Naive thymus-derived CD8-positive, alpha-beta T cell (primary cell): Measurements from ENCODE around the gene OTOF. TPM values are rescaled to one million over a fixed set of nuclear protein-coding genes. Genes with fewer than 3 reads are reported as not detected.
A peak's percentile ranks its signal among the peaks of the same experiment; 100 is the strongest.

Experiments used
- ATAC-seq, 2 donors: fragments of 150-1000 bp; cut with Tn5 transposase in 1 of 2; sonication (Bioruptor Pico), chemical (Tn5 transposase) in 1 of 2; 1 replicate in 1 of 2; 2 replicates in 1 of 2; pipeline ENCODE4 v1.10.0; 2021; ENCODE audit warnings: mild to moderate bottlenecking in 2 of 2, moderate library complexity in 2 of 2
- POLR2A ChIA-PET: fragments of 350-600 bp; sonication (Branson Sonifier 250); formaldehyde crosslinking; loops from one replicate; lab custom pipeline; 2021; ENCODE audit warnings: antibody characterized with exemption; lab: Charles Lee
- DNase-seq, 10 donors: peaks; one replicate each; pipeline versions ENCODE4 v3.0.0 to v3.0.0-alpha.2; 2020 to 2022
- H3K27ac Mint-ChIP-seq, 10 donors: one replicate each; pipeline ENCODE4 v1.8.0; 2020 to 2022; ENCODE audit warnings: mild to moderate bottlenecking in 10 of 10, mixed read lengths in 10 of 10, moderate library complexity in 4 of 10, inconsistent platforms in 1 of 10
- H3K27me3 Mint-ChIP-seq, 5 donors: one replicate each; pipeline ENCODE4 v1.8.0; 2021 to 2022; ENCODE audit warnings: mixed read lengths in 5 of 5
- H3K36me3 Mint-ChIP-seq, 3 donors: one replicate each; pipeline ENCODE4 v1.8.0; 2020 to 2022; ENCODE audit warnings: mixed read lengths in 3 of 3, mild to moderate bottlenecking in 2 of 3, inconsistent platforms in 1 of 3
- H3K4me1 Mint-ChIP-seq, 4 donors: one replicate each; pipeline ENCODE4 v1.8.0; 2021 to 2022; ENCODE audit warnings: mixed read lengths in 4 of 4
- H3K4me3 Mint-ChIP-seq, 10 donors: one replicate each; pipeline ENCODE4 v1.8.0; 2020 to 2022; ENCODE audit warnings: mild to moderate bottlenecking in 10 of 10, mixed read lengths in 10 of 10, moderate library complexity in 6 of 10, inconsistent platforms in 1 of 10
- H3K9me3 Mint-ChIP-seq, 9 donors: one replicate each; pipeline ENCODE4 v1.8.0; 2020 to 2022; ENCODE audit warnings: mixed read lengths in 9 of 9, mild to moderate bottlenecking in 3 of 9, inconsistent platforms in 1 of 9, moderate library complexity in 1 of 9
- polyA plus RNA-seq, 3 donors: library from polyadenylated mRNA; unstranded; fragments of 300-500 nt; fragmentation: Illumina TruSeq; gene quantifications; one replicate each; pipeline ENCODE4 v1.2.3, GENCODE V29; 2021
- total RNA-seq, 8 experiments: library from RNA in 2 of 8; stranded (reverse) in 2 of 8; gene quantifications; one replicate each; pipeline ENCODE4 v1.2.3 and lab custom pipeline; 2021 to 2026

The OTOF gene
- total and polyA plus RNA-seq, 5 experiments from 2014 or later = 0.08 to 0.23 (median 0.11) TPM; not detected in 1

- H3K4me3 Mint-ChIP-seq = no peak overlapping the region
- no peaks in the 10 kb centered on the region for H3K9me3 Mint-ChIP-seq
- H3K27ac Mint-ChIP-seq = peak overlapping the region in 1 of 10 donors; percentile 66
- H3K4me1 Mint-ChIP-seq = peaks cover 0 to 15% (median 5%) of the 10 kb centered on the region in 4 donors
- POLR2A ChIA-PET = no interaction called here
- H3K27me3 Mint-ChIP-seq = no peaks in the 10 kb centered on the region
- ATAC-seq = no peak
- DNase-seq = no peak
- no peaks in the 10 kb centered on the region for H3K36me3 Mint-ChIP-seq
Observed at GRCh38 chr2:26514045-26514444, 36.1 kb upstream of the OTOF start.

GRCh38 chr2:26513261-26513660, 35.3 kb upstream of the OTOF start:
- Mint-ChIP-seq H3K4me1 (peaks cover 0 to 12% (median 2%) of the 10 kb centered on the region in 4 donors), H3K4me3 (no peak overlapping the region), H3K27ac (peak overlapping the region in 1 of 10 donors; percentile 61), H3K9me3 (no peaks in the 10 kb centered on the region), H3K36me3 (no peaks in the 10 kb centered on the region), H3K27me3 (no peaks in the 10 kb centered on the region)
- POLR2A ChIA-PET = no interaction called here
- DNase-seq (no peak), ATAC-seq (no peak)

- ATAC-seq = no peak
- H3K27me3 Mint-ChIP-seq = no peaks in the 10 kb centered on the region
- POLR2A ChIA-PET = no interaction called here
- H3K27ac Mint-ChIP-seq = no peak overlapping the region
- H3K36me3 Mint-ChIP-seq = no peaks in the 10 kb centered on the region
- DNase-seq = no peak
- H3K4me3 Mint-ChIP-seq = no peak overlapping the region
- peaks cover 0 to 12% (median 2%) of the 10 kb centered on the region in 4 donors for H3K4me1 Mint-ChIP-seq
- H3K9me3 Mint-ChIP-seq = no peaks in the 10 kb centered on the region
Observed at GRCh38 chr2:26511466-26511865, 33.5 kb upstream of the OTOF start.

- H3K9me3 Mint-ChIP-seq = no peaks in the 10 kb centered on the region
- no peak for DNase-seq
- H3K27ac Mint-ChIP-seq = no peak overlapping the region
- H3K4me3 Mint-ChIP-seq = no peak overlapping the region
- POLR2A ChIA-PET = no interaction called here
- no peaks in the 10 kb centered on the region for H3K36me3 Mint-ChIP-seq
- peaks cover 0 to 12% (median 2%) of the 10 kb centered on the region in 4 donors for H3K4me1 Mint-ChIP-seq
- ATAC-seq = no peak
- no peaks in the 10 kb centered on the region for H3K27me3 Mint-ChIP-seq
Observed at GRCh38 chr2:26510344-26510973, 32.5 kb upstream of the OTOF start.

GRCh38 chr2:26509141-26509540, 31.2 kb upstream of the OTOF start:
- Mint-ChIP-seq H3K4me3 (no peak overlapping the region), H3K9me3 (no peaks in the 10 kb centered on the region), H3K36me3 (no peaks in the 10 kb centered on the region), H3K27ac (no peak overlapping the region), H3K27me3 (no peaks in the 10 kb centered on the region), H3K4me1 (peaks cover 0 to 12% (median 2%) of the 10 kb centered on the region in 4 donors)
- DNase-seq (no peak), ATAC-seq (no peak)
- POLR2A ChIA-PET = no interaction called here

- ATAC-seq = no peak
- H3K4me1 Mint-ChIP-seq = peaks cover 3 to 22% (median 6%) of the 10 kb centered on the region in 4 donors
- DNase-seq = no peak
- peaks cover 0 to 1% (median 0%) of the 10 kb centered on the region in 5 donors for H3K27me3 Mint-ChIP-seq
- no peak overlapping the region for H3K4me3 Mint-ChIP-seq
- H3K27ac Mint-ChIP-seq = no peak overlapping the region
- POLR2A ChIA-PET = no interaction called here
- no peaks in the 10 kb centered on the region for H3K36me3 Mint-ChIP-seq
- H3K9me3 Mint-ChIP-seq = no peaks in the 10 kb centered on the region
Observed at GRCh38 chr2:26507932-26508331, 30.0 kb upstream of the OTOF start.

GRCh38 chr2:26507088-26507487, 29.2 kb upstream of the OTOF start:
- Mint-ChIP-seq H3K9me3 (no peaks in the 10 kb centered on the region), H3K27me3 (peaks cover 0 to 1% (median 0%) of the 10 kb centered on the region in 5 donors), H3K4me3 (no peak overlapping the region), H3K36me3 (no peaks in the 10 kb centered on the region), H3K4me1 (peaks cover 2 to 14% (median 6%) of the 10 kb centered on the region in 4 donors), H3K27ac (no peak overlapping the region)
- POLR2A ChIA-PET = no interaction called here
- ATAC-seq (no peak), DNase-seq (no peak)

- peaks cover 2 to 10% (median 6%) of the 10 kb centered on the region in 4 donors for H3K4me1 Mint-ChIP-seq
- DNase-seq (no peak), ATAC-seq (no peak)
- H3K36me3 Mint-ChIP-seq = no peaks in the 10 kb centered on the region
- H3K27ac Mint-ChIP-seq = no peak overlapping the region
- POLR2A ChIA-PET = no interaction called here
- no peak overlapping the region for H3K4me3 Mint-ChIP-seq
- peaks cover 0 to 3% (median 0%) of the 10 kb centered on the region in 5 donors for H3K27me3 Mint-ChIP-seq
- no peaks in the 10 kb centered on the region for H3K9me3 Mint-ChIP-seq
Observed at GRCh38 chr2:26506279-26506678, 28.4 kb upstream of the OTOF start.

GRCh38 chr2:26504002-26504401, 26.1 kb upstream of the OTOF start:
- H3K9me3 Mint-ChIP-seq = no peaks in the 10 kb centered on the region
- ATAC-seq (no peak), DNase-seq (no peak)
- peaks cover 0 to 4% (median 0%) of the 10 kb centered on the region in 5 donors for H3K27me3 Mint-ChIP-seq
- H3K36me3 Mint-ChIP-seq = no peaks in the 10 kb centered on the region
- peak overlapping the region in 3 of 10 donors; percentile 20 to 81 (median 47) for H3K27ac Mint-ChIP-seq
- H3K4me1 Mint-ChIP-seq = peaks cover 2 to 10% (median 6%) of the 10 kb centered on the region in 4 donors
- POLR2A ChIA-PET = no interaction called here
- peak overlapping the region; percentile 74 to 85 (median 81) for H3K4me3 Mint-ChIP-seq

- Mint-ChIP-seq H3K27me3 (peaks cover 0 to 4% (median under 1%) of the 10 kb centered on the region in 5 donors), H3K4me3 (peak overlapping the region; percentile 74 to 85 (median 81)), H3K27ac (peak overlapping the region in 5 of 10 donors; percentile 35 to 81 (median 52))
Observed at GRCh38 chr2:26503231-26503880, 25.4 kb upstream of the OTOF start.

GRCh38 chr2:26500406-26500805, 22.5 kb upstream of the OTOF start:
- no peak for ATAC-seq

More at GRCh38 chr2:26503231-26503880, 25.4 kb upstream of the OTOF start:
- no peaks in the 10 kb centered on the region for H3K36me3 Mint-ChIP-seq
- H3K9me3 Mint-ChIP-seq = no peaks in the 10 kb centered on the region
- POLR2A ChIA-PET = no interaction called here
- H3K4me1 Mint-ChIP-seq = peaks cover 2 to 10% (median 6%) of the 10 kb centered on the region in 4 donors
- peak; percentile 63 to 84 (median 76) for DNase-seq
- peak; percentile 98 to 99 for ATAC-seq

GRCh38 chr2:26495705-26496297, 17.9 kb upstream of the OTOF start:
- no peaks in the 10 kb centered on the region for H3K4me1 Mint-ChIP-seq
- peaks cover 0 to 10% (median 3%) of the 10 kb centered on the region in 5 donors for H3K27me3 Mint-ChIP-seq
- H3K9me3 Mint-ChIP-seq = no peaks in the 10 kb centered on the region
- H3K4me3 Mint-ChIP-seq = no peak overlapping the region
- ATAC-seq = no peak
- POLR2A ChIA-PET = no interaction called here
- no peak for DNase-seq
- H3K36me3 Mint-ChIP-seq = no peaks in the 10 kb centered on the region
- H3K27ac Mint-ChIP-seq = no peak overlapping the region

More at GRCh38 chr2:26500406-26500805, 22.5 kb upstream of the OTOF start:
- H3K4me3 Mint-ChIP-seq = no peak overlapping the region
- no peaks in the 10 kb centered on the region for H3K36me3 Mint-ChIP-seq
- H3K27ac Mint-ChIP-seq = no peak overlapping the region
- H3K9me3 Mint-ChIP-seq = no peaks in the 10 kb centered on the region
- H3K4me1 Mint-ChIP-seq = peaks cover 2 to 10% (median 6%) of the 10 kb centered on the region in 4 donors
- POLR2A ChIA-PET = no interaction called here
- no peak for DNase-seq
- peaks cover 0 to 10% (median 7%) of the 10 kb centered on the region in 5 donors for H3K27me3 Mint-ChIP-seq

GRCh38 chr2:26494891-26495290, 17.0 kb upstream of the OTOF start:
- ATAC-seq = no peak
- POLR2A ChIA-PET = no interaction called here
- Mint-ChIP-seq H3K36me3 (no peaks in the 10 kb centered on the region), H3K27me3 (peaks cover 0 to 10% (median 3%) of the 10 kb centered on the region in 5 donors), H3K27ac (peak overlapping the region in 1 of 10 donors; percentile 47), H3K9me3 (no peaks in the 10 kb centered on the region), H3K4me1 (no peaks in the 10 kb centered on the region), H3K4me3 (no peak overlapping the region)
- DNase-seq = no peak
